ENCODE results near the gene MET.
A peak's percentile ranks its signal among the peaks of the same experiment; 100 is the strongest.
"Not testable (repeated sequence)": the region's sequence is repeated elsewhere in the genome, so short reads cannot be mapped to it uniquely, and the experiment has no call there.

Gene MET

GRCh38 chr7:116715077-116715476 is 43.1 kb downstream of the MET start:
- no peak for DNase-seq (ENCODE audit: low read depth)
- no peak overlapping the region for H3K4me3 ChIP-seq (ENCODE audit: low read depth, low read length)

DNA sequence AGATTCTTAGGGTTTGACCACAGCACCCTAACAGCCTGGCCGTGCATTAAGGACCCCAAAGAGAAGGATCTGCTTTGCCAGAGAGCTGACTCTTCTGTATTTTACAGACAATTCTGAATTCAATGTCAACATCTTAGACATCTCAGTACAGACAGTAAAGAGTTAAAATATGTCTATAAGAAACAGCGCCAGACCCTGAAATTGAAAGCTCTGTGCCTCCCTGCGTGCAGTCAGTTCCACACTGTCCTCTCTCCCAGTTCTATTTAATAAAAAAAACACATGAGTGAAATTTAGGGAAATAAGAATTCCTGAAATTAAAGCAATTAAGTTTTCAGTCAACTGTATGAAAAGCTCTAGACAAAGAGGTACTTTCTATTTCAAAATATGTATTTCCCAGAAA is 45.1 kb downstream of the MET start:
- DNase-seq (ENCODE audit: low read depth) = no peak
- H3K4me3 ChIP-seq (ENCODE audit: low read depth, low read length) = peak overlapping the region; percentile 9

- DNase-seq (ENCODE audit: low read depth); H3K4me3 ChIP-seq (ENCODE audit: low read depth, low read length): not testable (repeated sequence)
These were observed 52.0 kb downstream of the MET start for GRCh38 chr7:116723959-116724529.

- DNase-seq (ENCODE audit: low read depth) = no peak
- H3K4me3 ChIP-seq (ENCODE audit: low read depth, low read length) = no peak overlapping the region
These were observed 52.7 kb downstream of the MET start for GRCh38 chr7:116724560-116725231.

DNA sequence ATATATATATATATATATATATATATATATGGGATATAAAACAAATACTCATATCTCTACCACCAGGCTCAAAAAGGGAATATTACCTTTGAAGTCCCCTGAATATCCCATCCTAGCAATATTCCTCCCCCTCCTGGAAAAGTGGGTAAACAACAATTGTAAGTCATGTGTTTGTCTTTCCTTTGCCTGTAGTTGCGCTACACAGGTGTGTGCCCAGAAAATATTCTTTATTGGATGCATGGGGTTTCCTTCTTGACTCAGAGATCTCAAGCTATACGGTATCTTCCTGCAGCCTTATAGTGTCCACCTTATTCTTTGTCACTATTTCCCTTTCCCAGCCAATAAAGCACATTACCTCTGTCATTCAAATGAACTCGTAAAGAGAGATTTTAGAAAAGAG is 54.2 kb downstream of the MET start:
- no peak for DNase-seq (ENCODE audit: low read depth)
- H3K4me3 ChIP-seq (ENCODE audit: low read depth, low read length) = no peak overlapping the region

- DNase-seq (ENCODE audit: low read depth) = no peak
- no peak overlapping the region for H3K4me3 ChIP-seq (ENCODE audit: low read depth, low read length)
These were observed 54.9 kb downstream of the MET start for GRCh38 chr7:116726713-116727431.

DNA sequence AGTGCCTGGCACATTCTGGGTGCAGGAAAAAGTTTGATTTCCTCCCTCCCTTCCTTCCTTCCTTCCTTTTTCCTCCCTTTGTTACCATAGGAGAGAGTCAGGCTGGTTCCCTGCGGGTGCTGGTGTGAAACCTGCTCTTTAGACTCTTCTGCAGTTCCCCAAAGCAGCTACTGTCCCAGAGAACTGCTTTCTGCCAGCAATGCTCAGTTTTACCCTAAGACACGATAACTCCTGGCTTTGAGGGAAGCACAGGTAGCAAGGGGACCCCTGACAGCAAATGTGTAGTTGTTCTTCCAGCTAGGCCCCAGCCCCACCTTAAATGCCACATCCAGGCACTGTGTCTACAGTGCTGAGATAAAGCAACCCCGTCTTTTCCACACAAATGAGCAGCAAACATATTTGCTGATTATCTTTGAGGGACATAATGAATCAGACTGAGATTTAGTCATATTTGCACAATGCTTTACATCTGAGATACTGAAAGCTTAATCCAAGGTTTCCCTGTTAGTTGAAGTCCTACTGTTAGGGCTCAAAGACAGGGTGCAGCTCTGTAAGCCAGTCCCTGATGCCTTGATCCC is 55.5 kb downstream of the MET start:
- no peak for DNase-seq (ENCODE audit: low read depth)
- no peak overlapping the region for H3K4me3 ChIP-seq (ENCODE audit: low read depth, low read length)

DNA sequence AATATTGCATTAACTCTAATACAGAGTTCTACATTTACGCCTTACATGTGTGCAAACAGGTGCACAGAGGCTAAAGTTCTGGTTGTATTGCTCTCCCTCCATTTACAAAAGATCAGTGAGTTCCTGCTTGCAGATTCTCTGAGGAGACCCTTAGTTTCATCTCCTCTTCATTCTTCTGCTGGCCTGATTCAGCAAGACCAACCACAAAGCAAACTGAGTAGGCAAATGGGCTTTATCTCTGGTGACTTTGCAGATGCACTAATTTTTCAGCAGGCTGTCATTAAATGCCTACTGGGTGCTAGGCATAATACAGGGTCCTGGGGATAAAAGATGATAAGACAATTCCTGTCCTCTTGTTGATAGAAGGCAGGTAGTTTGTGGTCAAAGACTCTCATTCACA is 56.4 kb downstream of the MET start:
- H3K4me3 ChIP-seq (ENCODE audit: low read depth, low read length) = no peak overlapping the region
- no peak for DNase-seq (ENCODE audit: low read depth)

- no peak for DNase-seq (ENCODE audit: low read depth)
- no peak overlapping the region for H3K4me3 ChIP-seq (ENCODE audit: low read depth, low read length)
These were observed 58.4 kb downstream of the MET start for GRCh38 chr7:116730097-116731022.

- no peak overlapping the region for H3K4me3 ChIP-seq (ENCODE audit: low read depth, low read length)
- no peak for DNase-seq (ENCODE audit: low read depth)
These were observed 59.0 kb downstream of the MET start for GRCh38 chr7:116731023-116731395.

- no peak overlapping the region for H3K4me3 ChIP-seq (ENCODE audit: low read depth, low read length)
- DNase-seq (ENCODE audit: low read depth) = no peak
These were observed 59.7 kb downstream of the MET start for GRCh38 chr7:116731445-116732335.

GRCh38 chr7:116732788-116733694 is 61.0 kb downstream of the MET start:
- DNase-seq (ENCODE audit: low read depth) = no peak
- no peak overlapping the region for H3K4me3 ChIP-seq (ENCODE audit: low read depth, low read length)

DNA sequence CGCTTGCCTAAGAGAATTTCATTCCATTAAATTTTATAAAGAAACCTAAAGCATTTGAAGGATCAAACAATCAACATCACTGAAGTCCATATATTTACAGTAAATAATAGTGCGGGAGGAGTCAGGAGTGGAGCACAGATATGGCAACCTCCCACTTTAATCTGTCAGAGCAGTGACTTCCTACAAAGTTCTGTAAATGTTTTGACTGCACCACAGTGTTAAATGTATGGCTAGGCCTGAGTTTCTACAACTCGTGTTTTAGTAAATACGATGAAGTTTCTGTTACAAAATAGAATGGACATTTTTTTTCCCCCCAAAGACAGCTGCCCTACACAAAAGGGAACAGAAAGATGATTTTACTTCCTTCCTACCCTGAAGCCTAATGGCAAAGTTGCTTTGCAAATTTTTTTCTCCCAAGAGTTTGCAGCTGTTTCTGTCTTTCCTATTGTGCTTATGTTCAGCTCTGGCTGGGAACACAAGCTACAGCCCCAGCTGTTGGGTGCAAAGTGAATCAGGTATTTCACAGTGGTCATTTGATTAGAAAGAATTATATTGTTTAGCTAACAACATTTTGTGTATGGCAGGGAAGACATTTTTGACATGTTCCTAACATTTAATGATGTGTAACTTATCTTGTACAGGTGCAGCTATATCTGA is 62.1 kb downstream of the MET start:
- DNase-seq (ENCODE audit: low read depth) = no peak
- H3K4me3 ChIP-seq (ENCODE audit: low read depth, low read length) = no peak overlapping the region

- DNase-seq (ENCODE audit: low read depth) = no peak
- H3K4me3 ChIP-seq (ENCODE audit: low read depth, low read length) = no peak overlapping the region
These were observed 62.7 kb downstream of the MET start for GRCh38 chr7:116734710-116735109.

DNA sequence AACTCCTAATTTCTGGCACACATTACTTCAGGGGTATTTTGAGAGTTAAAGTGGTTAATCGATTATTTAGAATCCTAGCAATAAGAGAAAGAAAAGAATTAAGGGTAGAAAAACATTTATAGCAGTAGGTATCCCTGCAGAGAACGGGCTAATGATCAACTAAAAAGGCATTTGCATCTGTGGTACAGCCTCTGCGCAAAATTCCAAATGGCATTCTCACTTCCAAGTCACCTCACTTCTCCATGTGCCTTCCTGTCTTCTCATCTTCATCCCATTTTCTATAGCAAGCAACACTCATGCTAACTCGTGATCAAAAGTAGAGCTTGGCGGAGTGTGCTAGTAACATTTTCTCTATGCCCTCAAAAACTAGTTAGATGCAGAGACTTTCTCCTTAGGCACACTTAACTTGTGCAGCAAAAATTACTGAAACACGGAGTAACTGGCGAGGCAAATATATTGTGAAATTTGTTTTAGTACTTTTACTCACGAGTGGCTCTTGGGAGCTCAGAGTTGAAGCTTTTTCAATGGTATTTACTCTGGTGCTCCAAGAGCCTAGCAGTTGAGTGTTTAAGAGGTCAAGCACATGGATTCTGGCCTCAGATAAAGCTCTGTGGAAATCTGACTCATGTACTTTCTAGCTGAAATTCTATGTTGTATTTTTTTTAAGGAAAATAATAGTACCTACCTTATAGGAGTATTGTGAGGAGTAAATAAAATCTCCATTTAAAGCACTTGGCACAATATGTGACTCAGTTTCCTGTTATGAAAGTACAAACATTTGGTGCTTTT is 65.1 kb downstream of the MET start:
- DNase-seq (ENCODE audit: low read depth) = peak; percentile 45
- H3K4me3 ChIP-seq (ENCODE audit: low read depth, low read length) = no peak overlapping the region

GRCh38 chr7:116738378-116738777 is 66.4 kb downstream of the MET start:
- no peak for DNase-seq (ENCODE audit: low read depth)
- H3K4me3 ChIP-seq (ENCODE audit: low read depth, low read length) = no peak overlapping the region

Data from skeletal muscle cell (primary cell).